ENCODE measurements around the gene GARNL3.

The GARNL3 gene

DNA sequence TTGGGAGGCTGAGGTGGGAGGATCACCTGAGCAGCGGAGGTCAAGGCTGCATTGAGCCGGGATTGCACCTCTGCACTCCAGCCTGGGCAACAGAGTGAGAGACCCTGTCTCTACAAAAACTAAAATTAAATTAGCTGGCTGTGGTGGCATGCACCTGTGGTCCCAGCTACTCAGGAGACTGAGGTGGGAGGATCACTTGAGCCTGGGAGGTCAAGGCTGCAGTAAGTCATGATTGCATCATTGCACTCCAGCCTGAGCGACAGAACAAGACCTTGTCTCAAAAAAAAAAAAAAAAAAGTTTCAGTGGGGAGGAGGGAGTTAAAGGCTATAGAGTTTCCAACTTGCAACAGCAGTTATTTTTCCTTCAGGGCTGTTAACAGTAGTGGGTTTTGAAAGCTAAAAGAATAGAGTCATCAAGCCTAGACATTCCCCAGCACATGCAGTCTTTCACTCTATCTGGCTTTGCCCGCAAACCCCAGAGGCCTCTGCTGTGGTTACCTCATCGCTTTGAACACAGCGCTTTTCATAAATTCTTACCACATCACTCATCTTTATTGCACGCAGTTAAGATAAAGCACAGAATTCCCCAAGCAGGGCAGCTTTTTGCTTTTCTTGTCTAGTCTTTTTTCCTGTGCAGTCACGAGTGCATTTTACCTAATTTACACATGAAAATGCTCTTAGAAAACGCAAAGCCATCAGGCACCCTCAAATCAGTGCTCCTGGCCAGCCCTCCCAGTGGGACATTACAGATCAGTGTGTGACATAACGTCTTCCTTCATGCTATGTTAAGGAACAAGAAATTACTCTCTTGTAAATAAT is 123.7 kb downstream of the GARNL3 start:
- FAIRE-seq: no peak

DNA sequence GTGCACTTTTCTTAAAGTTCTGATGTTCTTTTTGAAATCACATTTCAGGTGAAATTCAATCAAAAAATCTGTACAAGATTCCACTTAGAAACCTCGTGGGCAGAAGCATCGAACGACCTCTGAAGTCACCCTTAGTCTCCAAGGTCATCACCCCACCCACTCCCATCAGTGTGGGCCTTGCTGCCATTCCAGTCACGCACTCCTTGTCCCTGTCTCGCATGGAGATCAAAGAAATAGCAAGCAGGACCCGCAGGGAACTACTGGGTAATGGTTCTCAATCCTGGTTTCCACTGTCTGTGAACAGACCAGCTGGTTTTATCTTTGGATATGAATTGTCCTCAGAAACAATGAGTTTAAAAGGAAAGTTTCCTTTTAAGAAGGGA is 124.3 kb downstream of the GARNL3 start:
- no peak for FAIRE-seq

DNA sequence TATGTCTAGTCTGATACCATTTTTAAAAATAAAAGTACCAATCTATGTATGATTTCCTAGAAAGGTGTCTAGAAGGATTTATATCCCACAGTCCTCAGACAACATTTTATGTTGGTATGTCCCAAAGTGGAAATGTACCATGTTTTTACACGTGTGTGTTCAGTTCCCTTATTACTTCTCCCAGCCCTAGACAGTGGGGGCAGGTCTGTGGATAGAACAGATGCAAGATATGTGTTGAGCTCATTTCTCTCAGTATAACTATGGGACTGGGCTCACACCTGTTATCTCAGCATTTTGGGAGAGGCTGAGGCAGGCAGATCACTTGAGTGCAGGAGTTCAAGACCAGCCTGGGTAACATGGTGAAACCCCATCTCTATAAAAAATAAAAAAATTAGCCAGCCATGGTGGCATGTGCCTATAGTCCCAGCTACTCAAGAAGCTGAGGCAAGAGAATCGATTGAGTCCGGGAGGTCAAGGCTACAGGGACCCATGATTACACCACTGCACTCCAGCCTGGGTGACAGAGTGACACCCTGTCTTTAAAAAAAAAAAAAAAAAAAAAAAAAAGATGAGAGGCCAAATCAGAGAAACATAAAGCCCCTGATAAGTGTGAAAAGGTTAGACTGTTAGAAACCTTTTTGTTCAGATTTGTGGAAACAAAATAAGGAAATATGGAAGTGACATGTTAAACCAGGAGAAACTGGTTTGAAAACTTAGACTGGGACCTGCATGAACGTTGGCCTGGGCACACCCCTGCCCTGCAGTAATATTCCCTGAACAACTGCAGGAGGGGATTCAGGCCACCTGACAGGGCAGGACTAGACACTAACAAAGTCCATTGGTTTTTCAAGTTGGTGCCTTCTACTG is 125.0 kb downstream of the GARNL3 start:
- FAIRE-seq: no peak

DNA sequence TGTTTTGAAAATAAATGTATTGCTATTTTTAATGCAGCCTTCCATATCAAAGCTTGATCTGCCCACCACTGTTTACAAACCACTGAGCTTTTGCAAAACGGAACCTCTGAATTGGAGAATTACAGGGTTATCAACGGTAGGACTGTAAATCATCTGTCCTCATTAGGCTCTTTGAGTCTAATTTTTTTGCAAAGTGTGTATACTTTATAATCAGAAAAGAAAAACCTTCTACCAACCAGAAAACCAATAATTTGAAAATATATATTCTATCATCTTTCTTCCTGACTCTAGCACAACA is 125.6 kb downstream of the GARNL3 start:
- no peak for FAIRE-seq

DNA sequence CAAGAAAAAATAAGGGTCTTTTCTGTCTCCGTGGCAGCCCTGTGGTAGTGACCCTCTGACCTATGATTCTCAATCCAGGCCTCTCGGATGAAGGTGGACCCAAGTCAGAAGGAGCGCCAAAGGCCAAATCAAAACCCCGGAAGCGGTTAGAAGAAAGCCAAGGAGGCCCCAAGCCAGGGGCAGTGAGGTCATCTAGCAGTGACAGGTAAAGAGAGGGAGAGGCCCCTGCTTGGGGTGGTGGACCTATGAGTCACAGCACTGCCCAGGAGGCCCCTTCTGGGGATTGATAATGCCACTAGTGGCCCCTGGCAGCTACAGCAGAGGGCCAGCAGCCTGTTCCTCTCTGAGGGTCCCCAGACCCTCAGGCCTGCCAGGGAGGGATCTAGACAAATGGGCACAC is 126.0 kb downstream of the GARNL3 start:
- FAIRE-seq: no peak

DNA sequence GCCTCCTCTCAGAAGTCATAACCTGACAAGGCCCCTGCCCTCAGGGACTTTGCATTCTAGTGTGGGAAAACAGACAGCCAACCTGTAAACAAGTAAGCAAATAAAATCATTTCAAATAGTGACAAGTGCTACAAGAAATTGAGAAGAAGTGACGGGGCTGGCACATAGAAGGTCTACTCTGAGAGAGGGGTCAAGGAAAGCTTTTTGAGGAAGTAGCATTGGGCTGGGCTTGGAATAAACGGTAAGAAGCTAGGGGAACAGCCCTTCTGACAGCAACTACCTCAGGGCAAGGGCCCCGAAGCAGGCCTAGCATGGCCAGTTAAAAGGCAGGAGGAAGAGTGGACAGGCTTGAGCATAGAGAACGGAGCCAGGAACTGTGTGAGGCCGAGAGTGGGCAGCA is 127.6 kb downstream of the GARNL3 start:
- no peak for FAIRE-seq

DNA sequence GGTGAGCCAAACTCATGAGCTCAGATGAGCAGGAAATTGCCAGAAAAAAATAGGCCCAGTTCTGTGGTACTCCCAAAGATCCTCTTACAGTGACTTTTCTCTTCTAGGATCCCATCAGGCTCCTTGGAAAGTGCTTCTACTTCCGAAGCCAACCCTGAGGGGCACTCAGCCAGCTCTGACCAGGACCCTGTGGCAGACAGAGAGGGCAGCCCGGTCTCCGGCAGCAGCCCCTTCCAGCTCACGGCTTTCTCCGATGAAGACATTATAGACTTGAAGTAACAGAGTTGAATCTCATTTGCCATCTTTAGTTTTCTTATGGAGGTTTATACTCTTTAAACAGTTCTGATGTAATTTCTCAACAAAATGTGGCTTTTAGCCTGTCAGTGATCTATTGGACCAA is 128.4 kb downstream of the GARNL3 start:
- FAIRE-seq: no peak

DNA sequence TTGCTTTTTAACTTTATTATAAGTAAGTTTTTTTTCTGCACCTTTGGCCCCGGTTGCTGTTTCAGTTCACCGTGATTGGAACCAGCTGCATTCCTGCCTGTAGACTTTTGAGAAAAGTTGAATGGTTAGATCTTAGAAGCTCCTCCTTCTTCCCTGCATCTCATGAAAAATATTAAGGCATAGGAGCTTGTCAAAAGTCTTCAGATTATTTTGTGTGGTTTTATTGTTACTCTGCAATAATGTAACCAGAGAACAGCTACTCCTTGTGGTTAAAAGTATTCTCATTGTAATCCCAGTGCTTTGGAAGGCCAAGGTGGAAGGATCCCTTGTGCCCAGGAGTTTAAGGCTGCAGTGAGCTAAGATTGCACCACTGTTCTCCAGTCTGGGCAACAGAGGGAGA is 129.1 kb downstream of the GARNL3 start:
- FAIRE-seq: no peak

DNA sequence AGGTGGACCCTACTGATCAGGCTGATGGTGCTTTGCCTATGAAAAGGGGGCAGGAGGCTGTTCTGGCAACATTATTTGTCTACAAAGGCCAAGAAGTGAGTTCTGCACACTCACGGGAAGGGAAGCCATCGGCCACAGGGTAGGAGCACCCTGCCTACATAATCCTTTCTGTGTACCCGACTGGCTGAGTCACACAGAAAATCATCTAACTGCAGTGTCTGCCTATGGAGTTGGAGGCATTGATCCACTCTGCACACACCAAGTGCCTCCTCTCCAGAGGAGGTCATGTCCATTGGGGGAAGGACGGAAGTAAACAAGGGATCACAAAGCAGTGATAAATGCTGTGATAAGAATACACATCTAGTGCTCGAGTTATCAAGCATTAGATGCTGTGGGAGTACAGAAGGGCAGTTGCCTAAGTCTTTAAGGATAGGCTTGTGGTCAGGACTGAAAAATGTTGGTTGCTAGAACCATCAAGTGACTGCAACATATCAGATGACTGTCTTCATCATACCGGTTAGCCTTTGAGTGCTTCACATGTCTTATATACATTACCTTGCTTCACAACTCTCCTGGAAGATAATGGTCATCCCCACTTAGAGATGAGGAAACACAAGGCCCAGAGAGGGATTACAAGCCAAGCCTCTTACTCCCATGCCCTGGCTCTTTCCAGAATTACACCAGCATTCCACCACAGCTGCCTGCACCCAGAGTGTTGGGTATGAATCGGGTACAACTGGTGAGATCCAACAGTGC is 131.1 kb downstream of the GARNL3 start:
- no peak for FAIRE-seq

DNA sequence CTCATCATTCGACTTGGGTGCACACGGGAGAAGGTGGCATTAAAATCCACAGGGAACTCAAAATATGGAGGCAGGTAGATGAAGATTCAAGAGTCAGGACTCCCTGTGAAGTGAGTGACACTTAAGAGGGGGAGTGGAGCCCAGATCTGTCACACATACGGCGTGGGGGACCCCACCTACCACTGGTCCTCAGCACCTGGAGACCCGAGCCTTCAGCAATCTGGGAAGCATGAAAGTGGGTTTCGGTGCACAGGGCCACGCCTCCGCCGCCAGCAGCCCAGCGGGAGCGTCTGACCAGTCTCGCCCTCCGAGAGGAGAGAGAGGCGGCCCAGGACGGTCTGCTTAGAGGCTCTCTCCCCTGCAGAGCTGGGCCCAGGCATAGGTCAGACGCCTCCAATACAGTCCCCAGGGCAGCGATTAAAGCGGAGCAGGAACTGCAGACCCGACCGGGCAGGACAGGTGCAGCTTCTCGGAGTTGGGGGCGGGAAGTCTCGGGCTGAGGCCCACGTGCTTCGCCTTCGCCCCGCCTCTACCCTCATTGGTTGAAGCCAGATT is 131.8 kb downstream of the GARNL3 start:
- FAIRE-seq: no peak

DNA sequence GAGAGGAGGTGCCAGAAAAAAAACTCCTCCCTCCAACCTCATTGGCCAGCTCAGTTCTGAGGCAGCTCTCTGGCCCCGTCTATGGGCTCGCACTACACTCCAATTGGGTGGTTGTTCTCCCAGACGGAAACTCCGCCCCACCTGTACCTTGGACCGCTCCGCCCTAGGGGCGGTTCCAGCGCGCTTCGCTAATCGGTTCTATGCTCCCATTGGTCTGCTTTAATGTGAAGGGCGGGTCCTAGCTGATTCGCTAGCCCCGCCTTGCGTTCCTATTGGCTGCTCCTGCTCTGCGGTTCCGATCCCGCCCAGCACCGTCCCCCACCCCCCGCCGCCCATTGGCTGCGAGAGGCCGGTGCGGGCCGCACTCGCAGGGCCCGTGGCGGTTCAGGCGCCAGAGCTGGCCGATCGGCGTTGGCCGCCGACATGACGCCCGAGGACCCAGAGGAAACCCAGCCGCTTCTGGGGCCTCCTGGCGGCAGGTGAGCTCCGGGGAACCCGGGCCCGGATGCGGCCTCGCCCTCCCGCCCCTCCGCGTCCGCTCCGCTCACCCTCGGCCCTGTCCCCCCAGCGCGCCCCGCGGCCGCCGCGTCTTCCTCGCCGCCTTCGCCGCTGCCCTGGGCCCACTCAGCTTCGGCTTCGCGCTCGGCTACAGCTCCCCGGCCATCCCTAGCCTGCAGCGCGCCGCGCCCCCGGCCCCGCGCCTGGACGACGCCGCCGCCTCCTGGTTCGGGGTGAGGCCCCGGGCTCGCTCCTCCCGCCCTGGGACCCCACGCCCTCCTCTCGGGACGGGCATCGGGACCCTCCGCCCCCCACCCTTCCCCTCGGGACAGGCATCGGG is 132.5 kb downstream of the GARNL3 start, which contains the start of gene SLC2A8:
Gene SLC2A8 (plus strand): TSS at position 362 of the 838 bp plus-strand sequence. CDS start 62 bp downstream, at position 424.
- FAIRE-seq: peak; percentile 99

DNA sequence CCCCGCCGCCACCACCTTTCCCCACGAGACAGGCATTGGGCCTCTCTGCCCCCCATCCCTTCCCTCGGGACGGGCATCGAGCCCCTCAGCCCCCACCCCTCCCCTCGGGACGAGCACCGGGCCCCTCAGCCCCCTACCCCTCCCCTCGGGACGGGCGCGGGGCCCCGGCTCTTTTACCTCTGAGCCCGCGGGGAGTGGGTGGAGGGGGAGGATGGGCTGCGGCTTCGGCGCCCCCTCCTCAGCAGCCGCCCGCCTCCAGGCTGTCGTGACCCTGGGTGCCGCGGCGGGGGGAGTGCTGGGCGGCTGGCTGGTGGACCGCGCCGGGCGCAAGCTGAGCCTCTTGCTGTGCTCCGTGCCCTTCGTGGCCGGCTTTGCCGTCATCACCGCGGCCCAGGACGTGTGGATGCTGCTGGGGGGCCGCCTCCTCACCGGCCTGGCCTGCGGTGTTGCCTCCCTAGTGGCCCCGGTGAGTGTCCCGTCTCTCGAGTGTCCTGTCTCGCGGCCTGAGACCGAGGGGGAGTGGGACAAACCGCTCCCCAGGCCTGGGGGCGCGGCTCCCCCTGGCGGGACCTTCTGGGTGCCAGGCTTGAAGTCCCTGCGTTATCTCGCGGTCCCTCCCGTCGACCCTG is 133.2 kb downstream of the GARNL3 start:
- FAIRE-seq: no peak

DNA sequence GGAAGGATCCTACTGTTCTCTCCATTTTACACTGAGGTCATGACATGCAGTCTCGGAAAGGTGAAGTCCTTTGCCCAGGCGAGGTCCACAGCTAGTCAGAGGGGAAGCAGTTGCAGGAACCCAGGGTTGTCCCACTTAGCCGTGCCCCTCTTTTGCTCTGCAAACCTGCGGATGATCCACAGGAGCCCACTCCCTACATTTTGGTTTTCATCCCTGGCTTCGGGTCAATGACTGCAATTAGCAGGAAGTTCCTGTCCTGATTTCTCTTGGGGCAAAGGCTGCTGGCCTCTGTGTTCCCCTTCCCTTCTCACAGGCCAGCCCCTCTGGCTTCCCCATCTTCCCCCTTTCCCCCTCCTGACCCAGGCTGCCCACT is 133.7 kb downstream of the GARNL3 start:
- FAIRE-seq: no peak

DNA sequence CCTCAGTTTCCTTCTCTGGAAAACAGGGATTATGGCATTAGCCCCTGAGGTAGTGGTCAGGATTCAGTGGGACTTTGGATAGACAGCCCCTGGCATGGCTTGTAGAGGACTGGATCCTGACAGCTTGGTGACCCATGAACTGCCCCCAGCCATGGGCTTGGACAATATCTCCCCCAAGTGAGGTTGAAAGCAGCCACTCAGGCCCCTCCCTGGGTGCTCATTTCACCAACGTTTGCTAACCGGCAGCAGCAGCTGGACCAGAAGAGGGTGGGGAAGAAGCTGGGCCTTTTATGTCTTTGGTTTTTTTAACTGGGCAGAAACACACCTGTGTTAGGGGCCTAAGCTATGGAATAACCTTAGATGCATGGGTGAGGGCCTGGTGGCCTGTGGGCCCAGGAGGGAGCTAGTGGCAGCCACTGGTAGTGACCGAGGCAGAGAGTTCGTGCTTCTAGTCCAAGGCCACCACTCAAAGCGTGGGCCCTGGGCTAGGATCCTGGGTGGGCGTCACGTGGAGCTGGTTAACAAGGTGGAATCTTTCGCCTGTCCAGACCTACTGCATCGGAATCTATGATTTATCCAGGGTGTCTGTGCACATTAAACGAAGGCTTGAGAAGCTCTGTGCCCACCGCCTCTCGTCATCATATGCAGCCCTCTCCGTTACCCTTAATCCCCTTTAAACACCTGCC is 134.3 kb downstream of the GARNL3 start:
- no peak for FAIRE-seq

DNA sequence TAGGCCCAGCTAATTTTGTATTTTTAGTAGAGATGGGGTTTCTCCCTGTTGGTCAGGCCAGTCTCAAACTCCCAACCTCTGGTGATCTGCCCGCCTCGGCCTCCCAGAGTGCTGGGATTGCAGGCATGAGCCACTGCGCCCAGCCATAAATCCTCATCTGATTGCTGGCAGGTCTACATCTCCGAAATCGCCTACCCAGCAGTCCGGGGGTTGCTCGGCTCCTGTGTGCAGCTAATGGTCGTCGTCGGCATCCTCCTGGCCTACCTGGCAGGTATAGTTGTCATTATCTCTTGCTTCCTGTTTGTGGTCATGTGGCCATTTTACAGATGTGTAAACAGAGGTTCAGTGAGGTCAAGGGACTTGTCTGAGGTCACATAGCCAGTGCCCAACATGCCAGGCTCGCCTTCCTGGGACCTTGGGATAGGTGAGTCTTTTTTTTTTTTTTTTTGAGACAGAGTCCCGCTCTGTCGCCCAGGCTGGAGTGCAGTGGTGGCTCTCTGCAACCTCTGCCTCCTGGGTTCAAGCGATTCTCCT is 135.2 kb downstream of the GARNL3 start:
- no peak for FAIRE-seq

DNA sequence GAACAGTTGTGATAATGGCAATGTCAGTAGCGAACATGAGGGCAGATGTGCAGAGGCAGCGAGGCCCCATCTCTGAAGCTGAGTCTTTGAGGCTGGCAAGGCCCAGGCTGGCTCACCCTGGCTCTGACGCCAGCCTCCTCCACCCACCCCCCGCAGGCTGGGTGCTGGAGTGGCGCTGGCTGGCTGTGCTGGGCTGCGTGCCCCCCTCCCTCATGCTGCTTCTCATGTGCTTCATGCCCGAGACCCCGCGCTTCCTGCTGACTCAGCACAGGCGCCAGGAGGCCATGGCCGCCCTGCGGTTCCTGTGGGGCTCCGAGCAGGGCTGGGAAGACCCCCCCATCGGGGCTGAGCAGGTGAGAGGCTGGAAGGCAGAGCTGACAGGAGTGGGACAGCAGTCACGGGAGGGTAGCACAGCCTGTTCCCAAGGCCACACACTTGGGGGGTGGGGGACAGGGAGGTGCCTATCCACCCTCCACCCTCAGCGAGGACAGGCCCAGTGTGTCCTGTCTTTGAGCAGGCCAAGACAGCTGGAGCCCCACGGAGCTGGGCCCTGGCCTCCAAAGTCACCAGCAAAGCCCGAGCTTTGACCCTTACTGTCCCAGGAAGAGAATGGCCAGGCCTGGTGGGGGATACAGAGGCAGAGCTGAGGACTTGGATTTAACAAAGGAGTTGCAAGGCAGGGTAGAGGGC is 138.0 kb downstream of the GARNL3 start:
- no peak for FAIRE-seq

DNA sequence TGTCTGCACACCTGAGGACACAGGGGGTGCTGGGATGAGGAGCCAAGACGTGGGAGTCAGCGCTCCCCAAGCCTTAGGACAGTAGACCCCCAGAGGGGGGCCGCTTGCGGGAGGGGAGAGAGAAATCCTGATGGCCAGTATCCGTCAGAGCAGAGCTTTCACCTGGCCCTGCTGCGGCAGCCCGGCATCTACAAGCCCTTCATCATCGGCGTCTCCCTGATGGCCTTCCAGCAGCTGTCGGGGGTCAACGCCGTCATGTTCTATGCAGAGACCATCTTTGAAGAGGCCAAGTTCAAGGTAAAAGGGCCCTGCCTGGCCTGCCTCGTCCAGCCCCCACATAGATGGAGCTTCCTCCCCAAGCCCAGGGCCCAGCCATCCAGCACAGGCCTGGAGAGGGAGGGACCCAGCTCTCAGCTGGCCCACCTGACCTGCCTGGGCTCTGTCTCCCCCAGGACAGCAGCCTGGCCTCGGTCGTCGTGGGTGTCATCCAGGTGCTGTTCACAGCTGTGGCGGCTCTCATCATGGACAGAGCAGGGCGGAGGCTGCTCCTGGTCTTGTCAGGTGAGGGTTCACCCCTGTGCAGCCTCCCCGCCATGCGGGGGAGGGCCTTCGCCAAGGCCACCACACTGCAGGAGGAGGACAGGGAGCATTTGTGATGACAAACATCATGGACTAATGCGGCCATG is 139.1 kb downstream of the GARNL3 start:
- FAIRE-seq: no peak

DNA sequence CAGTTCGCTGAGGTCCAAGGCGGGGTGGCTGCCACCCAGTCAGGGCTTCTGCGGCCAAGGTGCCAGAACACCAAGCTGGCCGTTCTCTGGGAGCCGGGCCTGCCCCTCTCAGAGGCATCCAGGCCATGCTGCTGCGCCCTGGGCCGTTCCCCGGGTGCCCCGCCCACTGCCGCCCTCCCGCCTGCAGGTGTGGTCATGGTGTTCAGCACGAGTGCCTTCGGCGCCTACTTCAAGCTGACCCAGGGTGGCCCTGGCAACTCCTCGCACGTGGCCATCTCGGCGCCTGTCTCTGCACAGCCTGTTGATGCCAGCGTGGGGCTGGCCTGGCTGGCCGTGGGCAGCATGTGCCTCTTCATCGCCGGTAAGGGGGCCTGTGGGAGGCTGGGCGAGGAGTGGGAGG is 140.1 kb downstream of the GARNL3 start:
- FAIRE-seq: no peak

DNA sequence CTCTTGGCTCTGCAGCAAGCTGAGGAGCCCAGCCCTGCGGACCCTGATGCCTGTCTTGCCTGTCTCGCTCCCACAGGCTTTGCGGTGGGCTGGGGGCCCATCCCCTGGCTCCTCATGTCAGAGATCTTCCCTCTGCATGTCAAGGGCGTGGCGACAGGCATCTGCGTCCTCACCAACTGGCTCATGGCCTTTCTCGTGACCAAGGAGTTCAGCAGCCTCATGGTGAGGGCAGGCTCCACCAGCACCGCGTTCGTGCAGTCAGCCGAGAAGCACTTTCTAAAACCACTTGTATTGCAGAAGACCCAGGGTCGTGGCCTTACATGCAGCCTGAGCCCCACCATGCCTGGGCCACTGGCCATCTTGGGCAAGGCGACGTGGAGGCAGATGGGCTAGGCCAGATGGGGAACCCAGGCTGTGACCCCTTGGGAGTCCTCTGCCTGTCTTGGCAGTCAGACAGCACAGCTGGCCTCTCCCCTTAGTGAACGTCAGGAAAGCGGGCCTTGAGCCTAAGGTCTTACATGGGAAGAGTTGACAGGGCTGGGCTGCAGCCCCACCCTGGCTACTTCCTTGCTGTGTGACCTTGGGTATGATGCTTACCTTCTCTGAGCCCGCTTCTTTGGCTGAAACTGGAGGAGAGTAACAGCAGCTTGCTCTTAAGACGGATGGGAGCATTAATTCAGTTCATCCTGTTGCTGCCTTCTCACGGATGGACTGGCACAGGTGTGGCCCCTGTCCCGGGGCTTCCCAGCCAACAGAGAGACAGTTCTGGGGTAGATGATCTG is 141.0 kb downstream of the GARNL3 start:
- FAIRE-seq: no peak

Data from endometrium (tissue), 2 donors.